Tibial nerve (tissue), 4 donors: ENCODE results near the gene HNRNPH3. TPM values are rescaled to one million over a fixed set of nuclear protein-coding genes. Genes with fewer than 3 reads are reported as not detected.
"Not testable (repeated sequence)": the region's sequence is repeated elsewhere in the genome, so short reads cannot be mapped to it uniquely, and the experiment has no call there.

Experiments
- DNase-seq, 2 donors: peaks; one replicate each; pipeline ENCODE4 v3.0.0-alpha.2; 2019; ENCODE audit warnings: low spot score in 2 of 2
- H3K27ac ChIP-seq, 4 donors: fragments of 200-600 bp; sonication (generic) in 3 of 4; one replicate each; pipeline ENCODE4 v1.5.1; 2017 to 2019; ENCODE audit warnings: mild to moderate bottlenecking in 1 of 4
- H3K27me3 ChIP-seq, 2 donors: fragments of 200-600 bp; sonication (generic) in 1 of 2; one replicate each; pipeline versions ENCODE4 v1.5.1 to v1.6.0; 2017 to 2019
- H3K36me3 ChIP-seq, 3 donors: fragments of 200-600 bp; sonication (generic); one replicate each; pipeline ENCODE4 v1.5.1; 2018 to 2019
- H3K4me1 ChIP-seq, 4 donors: fragments of 200-600 bp; sonication (generic) in 3 of 4; one replicate each; pipeline ENCODE4 v1.5.1; 2017 to 2019
- H3K4me3 ChIP-seq, 4 donors: fragments of 200-600 bp; sonication (generic) in 3 of 4; one replicate each; pipeline ENCODE4 v1.5.1; 2017 to 2019; ENCODE audit warnings: mild to moderate bottlenecking in 1 of 4, moderate library complexity in 1 of 4
- H3K9me3 ChIP-seq, 4 donors: fragments of 200-600 bp; sonication (generic) in 3 of 4; one replicate each; pipeline ENCODE4 v1.5.1; 2017 to 2019
- EP300 ChIP-seq, 2 donors: sonication (generic); formaldehyde crosslinking; IDR thresholded peaks; one replicate each; pipeline ENCODE4 v1.6.1; 2017; ENCODE audit warnings: antibody characterized with exemption in 2 of 2, mild to moderate bottlenecking in 1 of 2
- POLR2A ChIP-seq, 2 donors: fragments of 450-650 bp; IDR thresholded peaks; one replicate each; pipeline ENCODE4 v1.6.1; 2017; ENCODE audit warnings: antibody characterized with exemption in 2 of 2, mild to moderate bottlenecking in 2 of 2, moderate library complexity in 2 of 2
- WGBS, 2 donors: methylation state at CpG; one replicate each; pipeline ENCODE4 v1.1.5; 2018; 5-methylcytosine and 5-hydroxymethylcytosine counted together
- total RNA-seq, 4 donors: library from RNA; depleted of rRNA; stranded (reverse); fragments of >200 nt; gene quantifications; one replicate each; pipeline ENCODE4 v1.1.0, GENCODE V29; 2016
- TF ChIP-seq, protein P1 (sequence below), 5 experiments: fragments of 200-600 bp in 3 of 5; fragments of 450-650 bp in 2 of 5; sonication (generic) in 3 of 5; IDR thresholded peaks; one replicate each; pipeline ENCODE4 v1.5.1; 2016 to 2019; ENCODE audit warnings: antibody characterized with exemption in 5 of 5, mild to moderate bottlenecking in 3 of 5, moderate library complexity in 2 of 5

Gene HNRNPH3
- total RNA-seq, 4 donors from 2014 or later: 31.8 to 66.4 (median 60.1) TPM

DNA sequence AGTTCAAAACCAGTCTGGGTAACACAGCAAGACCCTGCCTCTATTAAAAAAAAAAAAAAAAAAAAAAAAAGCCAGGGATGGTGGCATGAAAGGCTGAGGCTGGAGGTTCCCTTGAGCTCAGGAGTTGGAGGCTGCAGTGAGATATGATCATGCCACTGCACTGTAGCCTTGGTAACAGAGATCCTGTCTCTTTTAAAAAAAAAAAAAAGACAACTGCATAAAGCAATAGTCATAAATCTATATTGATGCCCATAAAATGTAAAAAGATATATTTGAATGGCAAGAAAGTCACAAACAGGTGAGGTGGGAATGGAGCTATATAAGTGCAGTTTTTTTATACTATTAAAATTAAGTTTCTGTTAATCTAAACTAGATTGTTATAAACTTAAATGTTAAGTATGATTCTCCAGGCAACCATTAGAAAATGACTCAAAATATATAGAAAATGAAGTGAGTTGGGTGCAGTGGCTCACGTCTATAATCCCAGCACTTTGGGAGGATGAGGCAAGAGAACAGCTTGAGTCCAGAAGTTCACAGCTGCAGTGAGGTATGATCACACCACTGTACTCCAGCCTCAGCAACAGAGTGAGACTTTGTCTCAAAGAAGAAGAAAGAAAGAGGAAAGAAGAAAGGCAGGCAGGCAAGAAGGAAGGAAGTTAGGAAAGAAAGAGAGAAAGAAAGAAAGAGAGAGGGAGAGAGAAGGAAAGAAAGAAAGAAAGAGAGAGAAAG lies 13.4 kb upstream of the HNRNPH3 start:
- no peak overlapping the region for H3K27ac ChIP-seq
- H3K27me3 ChIP-seq: no peaks in the 10 kb centered on the region
- no peak overlapping the region for H3K4me3 ChIP-seq
- H3K4me1 ChIP-seq: no peaks in the 10 kb centered on the region
- 69 to 74% methylated on average over 1 of the region's 1 CpG for WGBS, 2 donors
- H3K9me3 ChIP-seq: peaks cover 0 to 24% (median 6%) of the 10 kb centered on the region in 4 donors
- no peak for DNase-seq
- no peaks in the 10 kb centered on the region for H3K36me3 ChIP-seq
- TF ChIP-seq, protein P1, sequence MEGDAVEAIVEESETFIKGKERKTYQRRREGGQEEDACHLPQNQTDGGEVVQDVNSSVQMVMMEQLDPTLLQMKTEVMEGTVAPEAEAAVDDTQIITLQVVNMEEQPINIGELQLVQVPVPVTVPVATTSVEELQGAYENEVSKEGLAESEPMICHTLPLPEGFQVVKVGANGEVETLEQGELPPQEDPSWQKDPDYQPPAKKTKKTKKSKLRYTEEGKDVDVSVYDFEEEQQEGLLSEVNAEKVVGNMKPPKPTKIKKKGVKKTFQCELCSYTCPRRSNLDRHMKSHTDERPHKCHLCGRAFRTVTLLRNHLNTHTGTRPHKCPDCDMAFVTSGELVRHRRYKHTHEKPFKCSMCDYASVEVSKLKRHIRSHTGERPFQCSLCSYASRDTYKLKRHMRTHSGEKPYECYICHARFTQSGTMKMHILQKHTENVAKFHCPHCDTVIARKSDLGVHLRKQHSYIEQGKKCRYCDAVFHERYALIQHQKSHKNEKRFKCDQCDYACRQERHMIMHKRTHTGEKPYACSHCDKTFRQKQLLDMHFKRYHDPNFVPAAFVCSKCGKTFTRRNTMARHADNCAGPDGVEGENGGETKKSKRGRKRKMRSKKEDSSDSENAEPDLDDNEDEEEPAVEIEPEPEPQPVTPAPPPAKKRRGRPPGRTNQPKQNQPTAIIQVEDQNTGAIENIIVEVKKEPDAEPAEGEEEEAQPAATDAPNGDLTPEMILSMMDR (IDR thresholded peaks at IDR 0.05): no peak
- TF ChIP-seq POLR2A (IDR thresholded peaks at IDR 0.05): no peak
- TF ChIP-seq EP300 (IDR thresholded peaks at IDR 0.05): no peak

DNA sequence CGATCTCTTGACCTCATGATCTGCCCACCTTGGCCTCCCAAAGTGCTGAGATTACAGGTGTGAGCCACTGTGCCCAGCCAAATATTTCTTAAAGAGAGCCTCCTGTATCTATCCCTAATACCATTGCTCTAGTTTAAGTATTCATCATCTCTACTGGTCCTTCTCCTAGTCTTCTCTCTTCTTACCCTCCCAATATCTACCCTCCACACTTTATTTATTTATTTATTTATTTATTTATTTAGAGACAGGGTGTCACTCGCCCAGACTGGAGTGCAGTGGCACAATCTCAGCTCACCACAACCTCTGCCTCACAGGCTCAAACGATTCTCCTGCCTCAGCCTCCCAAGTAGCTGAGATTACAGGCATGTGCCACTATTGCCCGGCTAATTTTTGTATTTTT lies 7.5 kb upstream of the HNRNPH3 start:
- not testable (repeated sequence) for DNase-seq, H3K9me3 ChIP-seq, H3K36me3 ChIP-seq, H3K27me3 ChIP-seq, H3K4me3 ChIP-seq, H3K27ac ChIP-seq
- 92 to 95% methylated on average over 4 of the region's 4 CpGs for WGBS, 2 donors
- peaks cover 0 to 21% (median 4%) of the 10 kb centered on the region in 4 donors for H3K4me1 ChIP-seq

DNA sequence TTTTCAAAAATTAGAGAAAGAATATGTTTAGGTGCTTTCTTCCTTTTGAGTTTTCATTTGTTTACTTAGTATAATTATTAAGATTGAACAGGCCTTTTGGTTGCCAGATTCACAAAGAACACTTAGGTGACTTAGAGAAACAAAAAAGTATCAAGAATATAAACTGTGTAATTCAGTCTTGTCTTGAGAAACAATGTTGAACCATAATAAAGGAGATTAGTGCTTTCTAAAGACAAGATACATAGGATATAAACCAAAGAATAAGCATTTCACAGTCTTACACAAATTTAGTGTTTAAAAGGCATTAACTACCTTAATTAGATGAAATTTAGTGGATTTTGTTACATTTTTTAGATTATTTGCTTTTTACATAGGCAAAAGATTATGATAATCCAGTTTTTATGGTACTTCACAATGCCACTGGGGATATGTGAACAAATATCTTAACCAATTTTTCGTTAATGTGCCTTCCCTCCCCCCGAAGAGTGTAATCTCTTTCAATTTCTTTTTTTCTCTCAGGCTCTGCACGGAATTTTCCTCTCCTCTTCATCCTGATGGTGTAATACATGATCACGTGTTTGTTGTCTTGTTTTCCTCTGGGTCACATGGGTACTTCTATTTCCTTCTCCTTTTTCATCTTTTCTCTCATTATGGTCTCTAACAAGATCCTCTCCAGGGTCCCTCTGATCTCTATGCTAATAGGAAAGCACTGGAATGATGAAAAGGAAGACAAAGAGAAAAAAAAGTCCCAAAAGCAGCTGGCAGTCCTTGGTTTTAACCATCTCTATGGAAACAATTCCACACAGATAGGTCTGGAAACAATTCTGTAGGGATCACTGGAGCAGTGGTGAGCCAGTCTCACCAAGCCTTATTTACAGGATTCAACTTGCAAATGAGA lies 3.7 kb upstream of the HNRNPH3 start:
- peaks cover 0 to 31% (median 7%) of the 10 kb centered on the region in 4 donors for H3K4me1 ChIP-seq
- 11% methylated on average over 4 of the region's 4 CpGs for WGBS, 2 donors
- H3K36me3 ChIP-seq: no peaks in the 10 kb centered on the region
- TF ChIP-seq POLR2A (IDR thresholded peaks at IDR 0.05) (peak in 1 of 2 donors; percentile 28), EP300 (IDR thresholded peaks at IDR 0.05) (peak; percentile 76 to 95)
- TF ChIP-seq, protein P1 (IDR thresholded peaks at IDR 0.05): peak in 1 of 5 experiments; percentile 25
- H3K9me3 ChIP-seq: no peaks in the 10 kb centered on the region
- H3K27me3 ChIP-seq: no peaks in the 10 kb centered on the region
- peak overlapping the region in 2 of 4 donors; percentile 20 to 30 for H3K4me3 ChIP-seq
- peak in 1 of 2 donors; percentile 61 for DNase-seq
- peak overlapping the region; percentile 76 to 100 (median 89) for H3K27ac ChIP-seq

DNA sequence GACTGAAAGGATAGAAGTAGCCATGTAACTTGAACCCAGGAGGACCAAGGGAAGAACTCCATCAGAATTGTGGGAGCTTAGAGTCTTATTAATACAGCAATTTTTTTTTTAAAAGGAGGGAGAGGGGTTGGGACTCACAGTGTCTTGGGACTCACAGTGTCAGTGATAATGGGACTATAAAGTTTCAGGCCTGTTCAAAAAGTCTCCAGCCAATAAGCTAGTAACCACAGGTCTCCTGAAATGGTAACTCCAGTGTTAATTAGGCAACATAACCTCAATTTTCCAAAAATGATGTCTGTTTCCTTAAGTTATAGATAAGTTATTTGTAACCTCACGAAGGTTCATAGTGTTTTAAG lies 2.4 kb upstream of the HNRNPH3 start:
- Histone ChIP-seq H3K4me1 (peaks cover 0 to 39% (median 7%) of the 10 kb centered on the region in 4 donors), H3K27me3 (no peaks in the 10 kb centered on the region), H3K4me3 (no peak overlapping the region), H3K9me3 (no peaks in the 10 kb centered on the region), H3K27ac (peak overlapping the region in 3 of 4 donors; percentile 79 to 100 (median 99)), H3K36me3 (no peaks in the 10 kb centered on the region)
- DNase-seq: no peak
- whole genome bisulfite sequencing, 2 donors: 92 to 100% methylated on average over 1 of the region's 1 CpG
- TF ChIP-seq, protein P1 (IDR thresholded peaks at IDR 0.05): no peak
- TF ChIP-seq EP300 (IDR thresholded peaks at IDR 0.05) (no peak), POLR2A (IDR thresholded peaks at IDR 0.05) (no peak)

DNA sequence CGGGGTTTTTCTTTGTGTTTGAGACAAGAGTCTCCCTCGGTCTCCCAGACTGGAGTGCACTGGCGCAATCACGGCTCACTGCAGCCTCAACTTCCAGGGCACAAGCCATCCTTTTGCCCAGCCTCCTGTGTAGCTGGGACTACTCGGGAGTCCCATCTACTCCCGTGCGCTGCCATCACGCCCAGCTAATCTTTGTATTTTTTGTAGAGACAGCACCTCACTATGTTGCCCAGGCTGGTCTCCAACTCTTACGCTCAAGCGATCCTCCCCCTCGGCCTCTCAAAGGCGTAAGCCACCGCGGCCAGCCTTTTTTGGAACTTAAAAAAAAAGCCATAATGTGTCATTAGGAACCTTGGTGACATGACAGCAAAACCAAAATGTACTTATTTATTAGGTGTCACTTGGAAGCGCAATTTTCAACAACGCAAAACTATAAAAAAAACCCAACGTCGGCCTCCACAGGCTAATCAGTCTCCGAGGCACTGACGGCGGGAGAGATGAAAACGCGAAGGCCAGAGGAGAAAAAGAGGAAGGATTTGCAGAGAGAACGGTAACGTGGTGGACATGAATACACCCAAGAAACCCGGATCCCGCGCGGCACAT lies 911 bp upstream of the HNRNPH3 start:
- WGBS, 2 donors: 21 to 25% methylated on average over 29 of the region's 29 CpGs
- Histone ChIP-seq H3K27ac (peak overlapping the region; percentile 98 to 100 (median 99)), H3K27me3 (no peaks in the 10 kb centered on the region), H3K4me1 (peaks cover 0 to 54% (median 14%) of the 10 kb centered on the region in 4 donors), H3K9me3 (no peaks in the 10 kb centered on the region), H3K36me3 (no peaks in the 10 kb centered on the region), H3K4me3 (peak overlapping the region; percentile 83 to 99 (median 89))
- no peak for TF ChIP-seq POLR2A (IDR thresholded peaks at IDR 0.05)
- TF ChIP-seq, protein P1 (IDR thresholded peaks at IDR 0.05): no peak
- no peak for TF ChIP-seq EP300 (IDR thresholded peaks at IDR 0.05)
- peak in 1 of 2 donors; percentile 40 for DNase-seq
